Endometrium (tissue), 2 donors: ENCODE data around the gene POLH.
"Not testable (repeated sequence)": the region's sequence is repeated elsewhere in the genome, so short reads cannot be mapped to it uniquely, and the experiment has no call there.

Source experiments
- FAIRE-seq: peaks from 2 replicates; lab custom pipeline; 2012; peaks lifted over from hg19 to GRCh38; lab: Jason Lieb, UNC
- donor health status: control.
- donor health status: control.

Gene POLH

DNA sequence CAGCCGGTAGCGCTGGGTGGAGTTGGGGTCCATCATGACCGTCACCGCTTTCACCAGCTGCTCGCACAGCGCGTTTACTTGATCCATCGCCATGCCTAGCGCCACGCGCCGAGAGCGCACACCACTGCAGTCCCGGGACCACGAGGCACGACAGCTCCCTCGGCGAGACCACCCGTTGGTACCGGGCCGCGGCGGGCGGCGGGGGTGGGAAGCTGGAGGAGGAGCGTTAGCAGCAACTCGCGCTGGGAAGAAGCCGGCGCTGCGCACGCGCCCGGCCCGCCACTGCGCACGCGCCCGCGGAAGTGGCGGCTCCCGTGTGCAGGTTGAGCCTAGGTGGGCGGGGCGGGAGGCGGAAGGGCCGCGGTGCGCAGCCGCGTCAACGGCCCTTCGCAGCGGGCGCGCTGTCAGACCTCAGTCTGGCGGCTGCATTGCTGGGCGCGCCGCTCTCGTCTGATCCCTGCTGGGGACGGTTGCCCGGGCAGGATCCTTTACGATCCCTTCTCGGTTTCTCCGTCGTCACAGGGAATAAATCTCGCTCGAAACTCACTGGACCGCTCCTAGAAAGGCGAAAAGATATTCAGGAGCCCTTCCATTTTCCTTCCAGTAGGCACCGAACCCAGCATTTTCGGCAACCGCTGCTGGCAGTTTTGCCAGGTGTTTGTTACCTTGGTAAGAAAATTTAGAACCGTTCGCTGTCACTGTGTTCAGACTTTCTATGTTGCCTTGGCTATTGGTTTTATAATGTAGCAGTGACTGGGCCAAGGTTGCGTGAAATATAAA lies at the start of gene POLH, which contains the start of gene XPO5:
POLH (plus strand) TSS at position 414 of the 780 bp plus-strand sequence. CDS start 6,135 bp downstream, outside the sequence.
XPO5 (minus strand) TSS at position 267 of the 780 bp plus-strand sequence; CDS start at position 93, 174 bp downstream.
- FAIRE-seq, result no peak

DNA sequence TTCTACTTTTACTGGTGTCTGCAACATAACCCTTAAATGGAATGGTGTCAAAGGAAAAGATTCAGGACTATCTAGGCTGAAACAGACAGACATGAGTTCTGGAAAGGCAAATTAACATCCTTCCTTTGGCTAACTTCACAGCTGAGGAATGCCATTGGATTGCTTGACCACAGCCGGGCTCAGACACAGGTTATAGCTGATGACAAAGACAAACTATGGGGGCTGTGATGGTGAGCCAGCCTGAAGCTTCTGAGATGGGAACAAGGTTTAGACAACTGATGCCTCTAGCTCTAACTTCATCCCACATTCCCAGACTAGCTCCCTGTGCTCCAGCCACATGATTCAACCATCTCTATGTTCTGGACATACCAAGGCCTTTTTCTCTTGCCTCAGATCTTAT lies 43.8 kb upstream of the POLH start:
- no peak for FAIRE-seq

DNA sequence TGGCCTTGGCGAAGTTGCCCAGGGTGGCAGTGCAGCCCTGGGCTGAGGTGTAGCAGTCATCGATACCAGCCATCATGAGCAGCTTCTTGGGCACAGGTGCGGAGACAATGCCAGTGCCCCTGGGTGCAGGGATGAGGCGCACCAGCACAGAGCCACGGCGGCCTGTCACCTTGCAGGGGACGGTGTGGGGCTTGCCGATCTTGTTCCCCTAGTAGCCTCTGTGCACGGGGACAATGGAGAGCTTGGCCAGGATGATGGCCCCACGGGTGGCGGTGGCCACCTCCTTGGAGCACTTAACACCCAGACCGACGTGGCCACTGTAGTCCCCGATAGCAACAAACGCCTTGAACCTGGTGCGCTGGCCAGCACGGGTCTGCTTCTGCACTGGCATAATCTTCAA lies 37.0 kb upstream of the POLH start:
- not testable (repeated sequence) for FAIRE-seq

DNA sequence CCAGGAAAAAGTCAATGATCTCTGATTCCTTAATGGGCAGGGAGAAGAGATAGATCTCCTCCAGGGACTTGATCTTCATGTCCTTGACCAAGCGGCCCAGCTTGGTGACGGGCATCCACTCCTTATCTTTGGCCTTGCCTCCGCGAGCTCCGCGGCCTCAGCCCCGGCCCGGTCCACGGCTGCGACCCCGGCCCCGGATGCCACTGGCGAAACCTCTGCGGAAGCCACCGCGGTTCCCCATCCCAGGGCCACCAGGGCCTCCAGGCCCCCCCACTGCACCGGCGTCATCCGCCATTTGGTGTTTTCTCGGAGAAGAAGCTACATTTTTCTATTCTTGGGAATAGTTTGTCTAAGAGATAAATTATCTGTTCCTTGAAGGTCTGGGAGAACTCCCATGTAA lies 36.6 kb upstream of the POLH start:
- FAIRE-seq, result not testable (repeated sequence)

DNA sequence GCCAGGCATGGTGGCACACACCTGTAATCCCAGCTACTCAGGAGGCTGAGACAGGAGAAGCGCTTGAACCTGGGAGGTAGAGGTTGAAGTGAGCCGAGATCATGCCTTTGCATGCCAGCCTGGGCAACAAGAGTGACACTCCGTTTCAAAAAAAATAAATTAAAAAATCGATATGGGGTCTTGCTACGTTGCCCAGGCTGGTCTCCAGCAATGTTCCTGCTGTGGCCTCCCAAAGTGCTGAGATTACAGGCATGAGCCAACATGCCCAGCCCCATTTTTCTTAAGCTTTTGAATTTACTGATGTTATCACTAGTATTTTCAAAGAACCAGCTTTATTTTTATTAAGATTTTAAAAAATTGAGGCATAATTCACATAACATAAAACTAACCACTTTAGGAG lies 35.5 kb upstream of the POLH start:
- no peak for FAIRE-seq

DNA sequence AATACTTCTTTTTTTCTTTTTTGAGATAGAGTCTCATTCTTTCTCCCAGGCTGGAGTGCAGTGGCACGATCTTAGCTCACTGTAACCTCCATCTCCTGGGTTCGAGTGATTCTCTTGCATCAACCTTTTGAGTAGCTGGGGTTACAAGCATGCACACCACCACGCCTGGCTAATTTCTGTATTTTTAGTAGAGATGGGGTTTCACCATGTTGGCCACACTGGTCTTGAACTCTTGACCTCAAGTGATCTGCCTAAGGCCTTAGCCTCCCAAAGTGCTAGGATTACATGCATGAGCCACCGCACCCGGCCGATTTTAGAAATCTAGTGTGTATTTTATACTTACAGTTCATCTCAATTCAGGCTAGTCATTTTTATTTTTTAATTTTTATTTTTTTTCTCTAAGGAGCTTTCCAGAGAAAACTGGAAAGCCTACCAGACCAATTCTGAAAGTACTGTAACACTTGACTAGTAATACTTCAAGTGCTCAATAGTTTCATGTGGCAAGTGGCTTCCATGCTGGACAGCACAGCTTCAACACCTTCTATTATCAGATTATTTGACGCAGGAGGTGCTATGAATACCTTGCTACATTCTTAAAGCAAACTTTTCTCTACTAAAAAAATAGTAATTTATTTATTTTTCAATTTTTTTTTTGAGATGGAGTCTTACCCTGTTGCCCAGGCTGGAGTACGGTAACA lies 34.1 kb upstream of the POLH start:
- FAIRE-seq, result no peak

DNA sequence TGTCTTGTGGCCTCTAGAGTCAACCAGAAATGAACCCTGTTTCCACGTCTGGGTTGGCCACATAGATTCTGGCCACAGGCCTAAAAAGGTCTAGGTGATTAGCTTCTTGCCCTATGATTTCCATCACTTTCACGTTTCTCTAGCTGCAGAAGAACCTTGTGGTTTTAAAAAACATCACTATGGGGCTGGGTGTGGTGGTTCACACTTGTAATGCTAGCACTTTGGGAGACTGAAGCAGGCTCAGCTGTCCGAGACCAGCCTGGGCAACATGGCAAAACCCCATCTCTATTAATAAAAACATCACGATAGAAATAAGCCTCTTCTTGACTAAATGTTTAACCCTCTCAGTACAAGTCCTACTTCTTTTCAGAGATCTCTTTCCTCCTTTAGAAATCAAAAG lies 31.5 kb upstream of the POLH start:
- FAIRE-seq, result no peak

DNA sequence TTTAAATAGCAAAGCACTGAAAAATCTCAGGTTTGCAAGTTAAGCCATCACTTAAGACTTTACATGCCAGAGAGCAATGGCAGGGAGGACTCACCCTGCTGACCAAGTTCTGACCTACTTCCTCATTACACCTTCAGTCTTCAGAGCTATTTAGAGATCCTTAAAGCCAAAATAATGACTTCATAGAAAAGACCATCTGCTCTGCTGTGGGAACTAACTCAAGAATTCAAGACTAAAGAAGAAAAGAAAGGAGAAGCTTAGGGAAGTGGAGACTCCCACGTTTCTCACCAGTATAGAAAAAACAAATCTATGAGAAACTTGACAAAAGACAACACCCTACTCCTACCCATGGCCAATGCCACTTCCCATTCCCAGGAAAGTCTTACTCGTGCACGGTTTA lies 28.8 kb upstream of the POLH start:
- FAIRE-seq, result no peak

DNA sequence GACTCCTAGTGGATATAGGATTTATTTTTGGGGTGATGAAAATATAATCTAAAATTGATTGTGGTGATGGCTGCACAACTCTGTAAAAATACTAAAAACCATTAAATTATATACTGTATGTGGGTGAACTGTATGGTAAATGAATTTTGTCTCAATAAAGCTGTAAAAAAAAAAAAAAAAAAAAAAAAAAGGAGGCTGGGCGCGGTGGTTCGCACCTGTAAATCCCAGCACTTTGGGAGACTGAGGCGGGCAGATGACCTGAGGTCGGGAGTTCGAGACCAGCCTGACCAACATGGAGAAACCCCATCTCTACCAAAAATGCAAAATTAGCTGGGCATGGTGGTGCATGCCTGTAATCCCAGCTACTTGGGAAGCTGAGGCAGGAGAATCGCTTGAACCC lies 18.4 kb upstream of the POLH start:
- FAIRE-seq, result not testable (repeated sequence)

DNA sequence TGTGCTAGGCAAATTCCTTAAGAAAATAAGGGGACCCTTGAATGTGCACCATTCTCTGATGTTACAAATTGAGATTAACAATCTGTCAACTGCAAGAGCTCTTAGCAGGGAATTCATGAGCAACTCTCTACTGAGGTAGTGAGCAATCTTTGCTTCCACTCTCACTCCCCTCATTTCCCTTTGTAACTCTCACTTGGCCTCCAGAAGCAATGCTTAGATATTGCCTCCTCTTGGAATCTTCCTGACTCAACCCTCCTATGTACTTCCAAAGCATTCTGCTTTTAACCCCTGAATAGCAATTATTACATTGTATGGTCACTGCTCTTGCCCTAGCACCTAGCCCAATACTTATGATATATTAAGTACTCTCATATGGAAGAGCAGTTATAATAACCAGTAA lies 16.7 kb upstream of the POLH start:
- no peak for FAIRE-seq

DNA sequence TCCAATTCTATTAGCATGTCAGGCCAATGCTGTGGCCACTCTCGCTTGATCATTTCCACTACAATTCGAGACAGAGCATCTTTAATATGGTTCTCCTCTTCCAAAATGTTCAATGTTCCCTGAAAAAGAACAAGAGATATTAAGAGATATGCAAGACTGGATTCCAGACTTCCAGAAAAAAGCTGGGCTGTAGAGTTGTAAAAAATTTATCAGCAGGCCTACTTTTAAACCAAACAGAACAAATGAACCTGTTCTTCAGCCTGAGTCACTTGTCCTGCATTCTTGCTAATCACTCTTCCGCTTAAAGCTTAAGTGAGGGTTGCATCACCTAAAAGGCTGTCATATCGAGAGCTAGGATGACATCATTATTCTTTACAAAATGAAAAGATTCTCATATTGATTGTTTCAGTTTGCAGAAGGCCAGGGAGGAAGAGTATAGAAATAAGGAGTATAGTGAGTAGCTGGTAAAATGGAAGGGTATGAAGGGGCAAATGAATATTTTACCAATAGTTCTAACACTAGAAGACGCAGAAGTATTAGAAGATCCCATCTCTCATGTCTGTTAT lies 5.0 kb upstream of the POLH start:
- FAIRE-seq, result no peak

DNA sequence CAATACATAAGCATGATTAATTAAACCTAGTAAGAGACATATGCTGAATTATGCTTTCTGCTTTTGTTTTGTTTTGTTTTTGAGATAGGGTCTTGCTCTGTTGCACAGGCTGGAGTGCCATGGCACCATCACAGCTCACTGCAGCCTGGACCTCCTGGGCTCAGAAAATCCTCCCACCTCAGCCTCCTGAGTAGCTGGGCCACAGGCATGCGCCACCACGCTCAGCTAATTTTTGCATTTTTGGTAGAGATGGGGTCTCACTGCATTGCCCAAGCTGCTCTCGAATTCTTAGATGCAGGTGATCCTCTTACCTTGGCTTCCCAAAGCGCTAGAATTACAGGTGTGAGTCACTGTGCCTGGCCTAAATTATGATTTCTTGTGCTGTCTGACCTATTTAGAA lies 4.0 kb upstream of the POLH start:
- no peak for FAIRE-seq

DNA sequence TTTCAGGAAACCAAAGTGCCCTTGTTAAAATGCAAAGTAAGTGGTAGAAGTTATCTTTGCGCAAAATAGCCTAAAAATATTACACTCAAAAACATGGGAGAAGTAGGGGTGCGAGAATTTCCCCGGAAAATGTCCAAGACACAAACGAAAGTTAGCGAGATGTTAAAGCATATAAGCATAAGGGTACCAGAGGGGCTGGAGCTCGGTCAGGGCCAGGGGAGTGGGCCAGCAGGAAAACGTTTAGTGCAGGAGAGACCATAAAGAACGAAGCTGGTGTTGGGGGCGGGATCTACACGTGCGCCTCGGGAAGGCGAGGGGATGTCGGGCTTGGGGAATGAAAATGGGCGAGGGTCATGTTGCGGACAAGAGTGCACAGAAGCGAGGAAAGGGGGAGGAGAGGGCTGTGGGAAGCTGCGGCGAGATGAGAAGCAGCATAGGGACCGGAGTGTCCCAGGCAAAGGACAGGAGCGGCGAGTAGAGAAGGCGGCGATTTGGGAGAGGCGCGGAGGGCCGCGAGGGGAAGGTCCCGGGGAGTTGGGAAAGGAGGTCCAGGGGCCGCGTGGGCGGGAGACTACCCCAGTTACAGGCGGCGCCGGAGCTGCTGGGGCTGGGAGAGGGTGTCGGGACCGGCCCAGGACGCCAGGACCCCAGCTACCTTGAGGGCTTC lies 747 bp upstream of the POLH start:
- FAIRE-seq, result no peak

DNA sequence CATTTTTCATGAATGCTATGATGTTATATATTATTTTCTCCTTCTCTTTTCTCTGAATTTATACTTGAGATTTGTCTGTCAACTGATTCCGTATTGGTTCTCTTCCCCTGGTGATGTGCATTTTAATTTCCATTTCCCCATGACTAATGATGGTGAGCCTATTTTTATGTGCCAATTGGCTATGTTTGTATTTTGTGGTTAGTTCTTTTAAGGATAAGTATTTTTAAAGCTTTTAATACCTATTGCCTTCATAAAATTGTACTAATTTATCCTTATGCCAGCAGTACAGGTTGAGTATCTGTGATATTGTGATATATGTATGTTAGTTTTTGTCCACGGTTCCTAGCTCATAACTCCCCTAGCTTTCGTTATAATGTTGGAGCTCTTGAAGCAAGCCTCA lies 2.8 kb downstream of the POLH start:
- no peak for FAIRE-seq

DNA sequence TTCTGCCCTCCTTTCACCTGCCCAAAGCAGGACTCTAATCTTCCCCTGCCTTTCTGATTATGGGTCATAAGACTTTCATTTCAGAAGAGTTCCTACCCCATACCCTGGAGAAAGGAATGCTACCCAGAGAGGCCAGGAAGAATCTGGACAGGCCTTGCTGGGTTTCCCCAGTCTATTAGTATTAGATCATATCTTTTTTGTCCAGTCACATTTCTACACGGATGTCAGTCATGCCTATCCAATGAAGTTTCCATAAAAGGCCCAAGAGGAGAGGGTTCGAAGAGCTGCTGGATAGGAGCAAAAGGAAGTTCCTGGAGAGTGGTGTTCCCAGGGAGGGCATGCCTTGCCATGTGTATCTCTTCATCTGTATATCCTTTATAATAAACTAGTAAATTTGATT lies 3.2 kb downstream of the POLH start:
- FAIRE-seq, result no peak

DNA sequence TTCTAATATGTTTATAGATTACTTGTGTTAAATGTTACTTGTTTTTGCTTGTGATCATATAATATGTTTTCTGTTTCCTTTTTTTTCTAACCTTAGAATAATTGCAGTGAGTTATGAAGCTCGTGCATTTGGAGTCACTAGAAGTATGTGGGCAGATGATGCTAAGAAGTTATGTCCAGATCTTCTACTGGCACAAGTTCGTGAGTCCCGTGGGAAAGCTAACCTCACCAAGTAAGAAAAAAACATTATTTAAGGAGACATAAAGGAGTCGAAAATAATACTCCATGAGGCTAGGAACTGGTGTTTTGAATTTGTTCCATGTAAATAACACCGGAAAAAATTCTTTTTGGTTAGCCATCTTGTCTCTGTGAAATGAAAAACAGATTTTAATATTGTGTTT lies 6.9 kb downstream of the POLH start:
- FAIRE-seq, result no peak

DNA sequence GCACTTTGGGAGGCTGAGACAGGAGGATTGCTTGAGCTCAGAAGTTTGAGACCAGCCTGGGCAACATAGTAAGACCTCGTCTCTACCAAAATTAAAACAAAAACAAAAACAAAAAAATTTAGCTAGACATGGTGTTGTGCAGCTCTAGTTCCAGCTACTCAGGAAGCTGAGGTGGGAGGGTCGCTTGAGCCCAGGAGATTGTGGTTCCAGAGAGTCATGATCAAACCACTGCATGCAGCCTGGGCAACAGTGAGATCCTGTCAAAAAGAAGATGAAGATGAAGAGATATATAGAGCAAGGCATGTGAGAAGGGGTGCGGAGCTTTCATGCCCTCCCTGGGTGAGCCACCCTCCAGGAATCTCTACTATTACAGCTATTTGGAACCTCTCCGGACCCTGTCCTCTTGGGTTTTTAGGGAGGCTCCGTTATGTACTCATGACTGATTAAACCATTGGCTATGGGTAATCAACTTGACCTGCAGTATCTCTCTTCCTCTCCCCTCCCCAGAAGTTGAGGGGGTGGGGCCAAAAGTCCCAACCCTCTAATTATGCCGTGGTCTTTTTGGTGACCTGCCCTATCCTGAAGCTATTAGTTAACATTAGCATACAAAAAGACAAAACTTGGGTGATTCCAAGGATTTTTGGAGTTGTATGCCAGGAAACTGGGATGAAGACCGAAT lies 9.0 kb downstream of the POLH start:
- FAIRE-seq, result no peak

DNA sequence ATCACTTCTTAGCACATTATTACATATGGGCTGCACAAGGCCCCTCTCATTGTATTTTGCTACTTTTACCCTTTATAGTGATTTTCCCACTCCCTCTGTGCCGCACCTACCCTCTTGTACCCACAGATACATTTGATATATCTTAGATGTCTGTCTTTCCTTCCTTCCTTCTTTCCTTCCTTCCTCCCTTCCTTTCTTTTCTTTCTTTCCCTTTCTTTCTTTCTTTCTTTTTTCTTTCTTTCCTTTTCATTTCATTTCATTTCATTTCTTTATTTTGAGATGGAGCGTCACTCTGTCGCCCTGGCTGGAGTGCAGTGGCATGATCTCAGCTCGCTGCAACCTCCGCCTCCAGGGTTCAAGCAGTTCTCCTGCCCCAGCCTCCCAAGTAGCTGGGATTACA lies 12.2 kb downstream of the POLH start:
- FAIRE-seq, result no peak

DNA sequence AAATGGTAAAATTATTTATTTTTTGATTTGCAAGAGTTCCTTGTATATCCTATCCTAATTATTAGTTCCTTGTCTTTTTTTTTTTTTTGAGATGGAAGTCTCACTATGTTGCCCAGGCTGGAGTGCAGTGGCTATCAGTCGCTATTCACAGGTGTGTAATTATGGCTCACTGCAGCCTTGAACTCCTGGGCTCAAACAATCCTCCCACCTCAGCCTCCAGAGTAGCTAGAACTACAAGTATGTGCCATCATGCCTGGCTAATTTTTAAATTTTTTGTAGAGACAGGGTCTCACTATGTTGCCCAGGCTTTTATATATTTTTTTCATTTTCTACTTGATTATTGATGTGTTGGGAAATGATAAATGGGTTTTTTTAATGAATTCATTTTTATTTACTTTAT lies 13.6 kb downstream of the POLH start:
- not testable (repeated sequence) for FAIRE-seq

DNA sequence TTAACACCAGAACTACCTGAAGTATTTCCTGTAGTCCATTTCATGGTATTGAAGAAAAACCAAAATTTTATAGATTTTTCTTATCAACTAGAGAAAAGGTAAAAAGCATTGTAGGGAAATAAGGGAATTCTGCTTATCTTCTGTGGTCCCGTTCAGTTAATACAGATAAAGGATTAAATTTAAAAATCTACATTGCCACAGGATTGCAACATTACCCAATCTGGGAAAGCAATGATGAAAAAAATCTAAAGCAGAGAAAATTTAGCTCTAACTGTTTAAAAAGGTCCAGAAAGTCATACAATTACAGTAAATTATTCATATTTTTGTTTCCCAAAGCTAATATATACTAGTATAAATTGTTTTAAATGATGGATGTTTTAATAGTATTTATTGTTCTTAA lies 18.0 kb downstream of the POLH start:
- FAIRE-seq, result no peak

DNA sequence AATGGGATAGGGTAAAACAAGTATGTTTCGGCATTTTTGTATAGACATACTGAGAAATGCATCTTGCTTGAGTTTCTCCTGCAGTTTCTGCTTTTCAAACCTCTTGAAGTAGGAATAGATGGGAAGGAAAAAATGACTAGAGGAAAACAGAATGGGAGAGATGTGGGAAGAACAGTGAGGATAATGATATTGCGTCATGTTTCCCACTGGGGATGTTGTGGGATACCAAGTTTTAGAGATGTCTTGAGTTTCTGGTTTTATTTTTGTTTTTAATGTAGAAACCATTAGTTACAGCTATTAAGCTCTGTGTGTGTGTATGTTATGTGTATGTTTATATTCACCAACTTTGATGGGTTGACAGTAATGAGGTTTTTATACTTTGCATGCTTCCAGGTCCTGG lies 24.6 kb downstream of the POLH start:
- no peak for FAIRE-seq

DNA sequence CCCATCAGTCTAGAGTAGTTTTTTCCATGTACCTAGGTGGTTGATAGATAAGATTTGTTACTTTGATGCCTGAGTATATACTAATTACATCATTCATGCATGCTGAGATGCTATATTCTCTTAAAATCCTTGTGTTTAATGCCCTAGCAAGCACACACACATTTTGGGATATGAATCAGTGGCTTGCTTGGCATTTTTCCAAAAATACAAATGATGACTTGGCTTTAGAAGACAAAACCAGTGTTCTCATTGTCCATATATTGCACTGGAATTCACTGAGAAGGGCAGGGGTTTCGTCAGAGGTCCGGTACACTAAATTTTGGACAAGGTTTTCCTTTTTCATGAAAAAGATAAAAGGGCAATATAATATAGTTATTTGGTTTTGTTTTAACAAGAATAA lies 28.2 kb downstream of the POLH start:
- no peak for FAIRE-seq
